Smooth muscle cell (in vitro differentiated cells): Measurements from ENCODE around the gene CTU2. TPM values are rescaled to one million over a fixed set of nuclear protein-coding genes. Genes with fewer than 3 reads are reported as not detected.

Experiments used
- DNase-seq: peaks from one replicate; lab custom pipeline; 2025; ENCODE audit not compliant: unreplicated experiment; lab: John Stamatoyannopoulos, UW
- H2AFZ ChIP-seq: fragments of 200-600 bp; sonication (generic); 2 replicates; pipeline ENCODE4 v1.6.0; 2016; ENCODE audit warnings: antibody characterized with exemption, low read depth, mild to moderate bottlenecking
- H3F3A ChIP-seq: fragments of 200-600 bp; sonication (generic); 2 replicates; pipeline ENCODE4 v1.6.0; 2017; ENCODE audit warnings: antibody characterized with exemption, low read depth
- H3K27ac ChIP-seq: fragments of 200-600 bp; sonication (generic); 2 replicates; pipeline ENCODE4 v1.5.1; 2016; ENCODE audit warnings: low read depth, mild to moderate bottlenecking
- H3K27me3 ChIP-seq: fragments of 200-600 bp; sonication (generic); 2 replicates; pipeline ENCODE4 v1.6.1; 2016; ENCODE audit warnings: low read depth, mild to moderate bottlenecking
- H3K36me3 ChIP-seq: fragments of 200-600 bp; sonication (generic); 2 replicates; pipeline ENCODE4 v1.5.1; 2016; ENCODE audit warnings: low read depth
- H3K4me1 ChIP-seq: fragments of 200-600 bp; sonication (generic); 2 replicates; pipeline ENCODE4 v1.5.1; 2016; ENCODE audit warnings: low read depth
- H3K4me2 ChIP-seq: fragments of 200-600 bp; sonication (generic); 2 replicates; pipeline ENCODE4 v1.6.0; 2016; ENCODE audit warnings: mild to moderate bottlenecking
- H3K4me3 ChIP-seq: fragments of 200-600 bp; sonication (generic); 2 replicates; pipeline ENCODE4 v1.5.1; 2016; ENCODE audit warnings: mild to moderate bottlenecking
- H3K79me2 ChIP-seq: fragments of 200-600 bp; sonication (generic); 2 replicates; pipeline ENCODE4 v1.6.0; 2016; ENCODE audit warnings: low read depth, mild to moderate bottlenecking
- H3K9ac ChIP-seq: fragments of 200-600 bp; sonication (generic); 2 replicates; pipeline ENCODE4 v1.6.0; 2016; ENCODE audit warnings: low read depth
- H3K9me3 ChIP-seq: fragments of 200-600 bp; sonication (generic); replicated peaks from 2 replicates; pipeline ENCODE4 v1.5.1; 2016; ENCODE audit warnings: low read depth
- H4K20me1 ChIP-seq: fragments of 200-600 bp; sonication (generic); 2 replicates; pipeline ENCODE4 v1.6.0; 2016; ENCODE audit warnings: low read depth
- CTCF ChIP-seq: fragments of 200-600 bp; sonication (generic); IDR thresholded peaks from 2 replicates; pipeline ENCODE4 v1.5.1; 2017; ENCODE audit warnings: borderline replicate concordance, mild to moderate bottlenecking, antibody characterized with exemption; ENCODE audit not compliant: insufficient read depth, poor library complexity, severe bottlenecking
- WGBS: methylation state at CpG from one replicate; pipeline ENCODE4 v1.1.7; 2016; ENCODE audit warnings: low lambda C conversion rate; 5-methylcytosine and 5-hydroxymethylcytosine counted together
- polyA plus RNA-seq: library from polyadenylated mRNA; unstranded; fragments of >200 nt; fragmentation: Nextera tagmentation; extraction: Ambion mirVana; gene quantifications from 2 replicates; pipeline ENCODE4 v1.2.1, GENCODE V29; 2016
- total RNA-seq: library from RNA; depleted of rRNA; stranded (reverse); fragments of >200 nt; gene quantifications from 2 replicates; pipeline ENCODE4 v1.2.3, GENCODE V29; 2014

The CTU2 gene
- total and polyA plus RNA-seq, 2 experiments from 2014 or later: 5.8 to 21.3 TPM

- Histone ChIP-seq H3K9ac (no peak overlapping the region), H3K4me3 (no peak overlapping the region), H3K79me2 (no peaks in the 10 kb centered on the region), H2AFZ (no peak overlapping the region), H3K36me3 (no peaks in the 10 kb centered on the region), H3F3A (no peaks in the 10 kb centered on the region), H3K27ac (no peak overlapping the region), H3K27me3 (no peaks in the 10 kb centered on the region), H3K9me3 (no peaks in the 10 kb centered on the region), H3K4me1 (no peaks in the 10 kb centered on the region), H3K4me2 (no peak overlapping the region), H4K20me1 (no peaks in the 10 kb centered on the region)
- no peak for DNase-seq
- WGBS: 89% methylated on average over 13 of the region's 13 CpGs
- no peak for TF ChIP-seq CTCF
Measured at GRCh38 chr16:88677721-88678120, 28.6 kb upstream of the CTU2 start.

- no peaks in the 10 kb centered on the region for H3K9me3 ChIP-seq
- no peak overlapping the region for H3K27ac ChIP-seq
- H3K9ac ChIP-seq: no peak overlapping the region
- no peak for DNase-seq
- WGBS: 87% methylated on average over 30 of the region's 32 CpGs
- H3K27me3 ChIP-seq: no peaks in the 10 kb centered on the region
- H3K36me3 ChIP-seq: no peaks in the 10 kb centered on the region
- H3K4me1 ChIP-seq: no peaks in the 10 kb centered on the region
- H2AFZ ChIP-seq: no peak overlapping the region
- no peak overlapping the region for H3K4me3 ChIP-seq
- H3K4me2 ChIP-seq: no peak overlapping the region
- no peak for TF ChIP-seq CTCF
- H3F3A ChIP-seq: no peaks in the 10 kb centered on the region
- no peaks in the 10 kb centered on the region for H4K20me1 ChIP-seq
- H3K79me2 ChIP-seq: no peaks in the 10 kb centered on the region
Measured at GRCh38 chr16:88678224-88678979, 27.9 kb upstream of the CTU2 start.

DNA sequence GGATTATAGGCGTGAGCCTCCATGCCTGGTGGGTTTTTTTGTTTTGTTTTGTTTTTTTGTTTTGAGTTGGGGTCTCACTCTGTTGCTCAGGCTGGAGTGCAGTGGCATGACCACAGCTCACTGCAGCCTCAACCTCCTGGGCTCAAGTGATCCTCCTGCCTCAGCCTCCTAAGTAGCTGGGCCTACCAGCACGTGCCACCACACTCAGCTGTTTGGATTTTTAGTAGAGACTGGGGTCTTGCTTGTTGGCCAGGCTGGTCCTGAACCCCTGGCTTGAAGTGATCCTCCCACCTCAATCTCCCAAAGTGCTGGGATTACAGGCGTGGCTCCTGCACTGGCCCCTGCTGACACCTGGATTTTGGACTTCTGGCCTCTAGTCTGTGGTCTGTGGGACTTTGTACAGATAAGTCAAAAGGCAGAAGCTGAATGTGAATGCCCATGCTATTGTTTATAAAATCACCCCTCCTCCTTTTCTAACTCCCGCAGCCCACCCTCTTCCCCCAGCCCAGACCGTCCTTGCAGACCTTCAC is 25.7 kb upstream of the CTU2 start:
- Histone ChIP-seq H3K79me2 (no peaks in the 10 kb centered on the region), H2AFZ (no peak overlapping the region), H3K4me1 (peaks cover 4% of the 10 kb centered on the region), H3K36me3 (no peaks in the 10 kb centered on the region), H3F3A (no peaks in the 10 kb centered on the region), H4K20me1 (no peaks in the 10 kb centered on the region), H3K27me3 (peaks cover 20% of the 10 kb centered on the region), H3K4me3 (no peak overlapping the region), H3K9me3 (no peaks in the 10 kb centered on the region), H3K9ac (no peak overlapping the region), H3K4me2 (no peak overlapping the region), H3K27ac (no peak overlapping the region)
- no peak for DNase-seq
- 90% methylated on average over 5 of the region's 5 CpGs for WGBS
- TF ChIP-seq CTCF: no peak
